Neural cell (in vitro differentiated cells): ENCODE measurements around the gene SCAI. TPM values are rescaled to one million over a fixed set of nuclear protein-coding genes. Genes with fewer than 3 reads are reported as not detected.
"Not testable (repeated sequence)": the region's sequence is repeated elsewhere in the genome, so short reads cannot be mapped to it uniquely, and the experiment has no call there.

ENCODE experiments used
- H2AFZ ChIP-seq: fragments of 200-600, 300-800 bp; sonication (generic), shearing (Covaris generic); 2 replicates; pipeline ENCODE4 v1.6.0; 2014; ENCODE audit warnings: low read depth, mild to moderate bottlenecking, antibody characterized with exemption, low read length, moderate library complexity
- H3F3A ChIP-seq: fragments of 200-600 bp; shearing (Covaris generic); 2 replicates; pipeline ENCODE4 v1.6.1; 2016; ENCODE audit warnings: mild to moderate bottlenecking, moderate library complexity, mixed read lengths, antibody characterized with exemption, low read length; ENCODE audit not compliant: insufficient read depth, poor library complexity, severe bottlenecking
- H3K27ac ChIP-seq: fragments of 200-600, 300-800 bp; sonication (generic), shearing (Covaris generic); 2 replicates; pipeline ENCODE4 v1.5.1; 2014; ENCODE audit warnings: mild to moderate bottlenecking, low read length, moderate library complexity
- H3K27me3 ChIP-seq: fragments of 300-800, 200-600 bp; sonication (generic), shearing (Covaris generic); 2 replicates; pipeline ENCODE4 v1.6.0; 2014; ENCODE audit warnings: mild to moderate bottlenecking, low read depth, low read length, moderate library complexity; ENCODE audit not compliant: insufficient read depth
- H3K36me3 ChIP-seq: fragments of 300-800, 200-600 bp; sonication (generic), shearing (Covaris generic); 2 replicates; pipeline ENCODE4 v1.5.1; 2014; ENCODE audit warnings: mild to moderate bottlenecking, antibody characterized with exemption, low read length, moderate library complexity; ENCODE audit not compliant: insufficient read depth
- H3K4me2 ChIP-seq: fragments of 300-800, 200-600 bp; sonication (generic), shearing (Covaris generic); 2 replicates; pipeline ENCODE4 v1.6.0; 2014; ENCODE audit warnings: mild to moderate bottlenecking, low read length
- H3K4me3 ChIP-seq: fragments of 300-800, 200-600 bp; sonication (generic), shearing (Covaris generic); 2 replicates; pipeline ENCODE4 v1.5.1; 2014; ENCODE audit warnings: mild to moderate bottlenecking, low read length, moderate library complexity
- H3K79me2 ChIP-seq: fragments of 200-600 bp; shearing (Covaris generic); replicated peaks from 2 replicates; pipeline ENCODE4 v1.6.0; 2014; ENCODE audit warnings: mild to moderate bottlenecking, low read length, moderate library complexity; ENCODE audit not compliant: insufficient read depth
- H3K9ac ChIP-seq: fragments of 300-800, 200-600 bp; sonication (generic), shearing (Covaris generic); 2 replicates; pipeline ENCODE4 v1.6.1; 2016; ENCODE audit warnings: mild to moderate bottlenecking, low read length, mixed read lengths
- H3K9me2 ChIP-seq: fragments of 200-600 bp; shearing (Covaris generic); 2 replicates; pipeline ENCODE4 v1.6.1; 2016; ENCODE audit warnings: mild to moderate bottlenecking, low read length, mixed read lengths; ENCODE audit not compliant: insufficient read depth
- H3K9me3 ChIP-seq: fragments of 200-600, 300-800 bp; sonication (generic), shearing (Covaris generic); 2 replicates; pipeline ENCODE4 v1.6.1; 2016; ENCODE audit warnings: mild to moderate bottlenecking, mixed run types, low read length, moderate library complexity, mixed read lengths
- H4K20me1 ChIP-seq: fragments of 200-600 bp; shearing (Covaris generic); 2 replicates; pipeline ENCODE4 v1.6.1; 2016; ENCODE audit warnings: mild to moderate bottlenecking, mixed run types; ENCODE audit not compliant: insufficient read depth
- EP300 ChIP-seq: fragments of 450-650 bp; conservative IDR thresholded peaks from 2 replicates; pipeline ENCODE4 v1.6.1; 2014; ENCODE audit warnings: antibody characterized with exemption, mild to moderate bottlenecking, moderate library complexity; ENCODE audit not compliant: poor library complexity, severe bottlenecking
- EZH2 ChIP-seq: fragments of 200-600, 300-800 bp; shearing (Covaris generic), sonication (generic); IDR thresholded peaks from 2 replicates; pipeline ENCODE4 v1.6.1; 2014; ENCODE audit warnings: antibody characterized with exemption, low read length, borderline replicate concordance, mild to moderate bottlenecking; ENCODE audit not compliant: insufficient read depth, poor library complexity, severe bottlenecking
- MXI1 ChIP-seq: fragments of 450-650 bp; conservative IDR thresholded peaks from 2 replicates; pipeline ENCODE4 v1.6.1; 2014; ENCODE audit warnings: antibody characterized with exemption, mild to moderate bottlenecking; ENCODE audit not compliant: poor library complexity, severe bottlenecking
- POLR2AphosphoS5 ChIP-seq: IDR thresholded peaks from 2 replicates; pipeline ENCODE4 v1.6.1; 2012
- RAD21 ChIP-seq: fragments of 450-650 bp; conservative IDR thresholded peaks from 2 replicates; pipeline ENCODE4 v1.6.1; 2014; ENCODE audit warnings: antibody characterized with exemption, mild to moderate bottlenecking, moderate library complexity
- REST ChIP-seq: IDR thresholded peaks from 2 replicates; pipeline ENCODE4 v1.6.1; 2012; ENCODE audit warnings: borderline replicate concordance
- SMC3 ChIP-seq: fragments of 450-650 bp; conservative IDR thresholded peaks from 2 replicates; pipeline ENCODE4 v1.6.1; 2014; ENCODE audit warnings: antibody characterized with exemption, mild to moderate bottlenecking, moderate library complexity; ENCODE audit not compliant: poor library complexity
- TAF1 ChIP-seq: IDR thresholded peaks from 2 replicates; pipeline ENCODE4 v1.6.1; 2012; ENCODE audit warnings: low read depth
- polyA plus RNA-seq: library from polyadenylated mRNA; depleted of rRNA; stranded (reverse); fragments of >200 nt; gene quantifications from 2 replicates; pipeline ENCODE4 v1.2.3, GENCODE V29; 2014
- TF ChIP-seq, protein P1 (sequence below): fragments of 450-650 bp; IDR thresholded peaks from 2 replicates; pipeline ENCODE4 v1.5.1; 2014; ENCODE audit warnings: antibody characterized with exemption, mild to moderate bottlenecking, moderate library complexity; ENCODE audit not compliant: poor library complexity, severe bottlenecking

SCAI gene
- polyA plus RNA-seq, 1 donor from 2014 or later = 43.2 TPM

GRCh38 chr9:124932333-124932732 is 211.0 kb downstream of the SCAI start:
- H3K9ac ChIP-seq = no peak overlapping the region
- no peaks in the 10 kb centered on the region for H4K20me1 ChIP-seq
- no peaks in the 10 kb centered on the region for H3K27me3 ChIP-seq
- no peaks in the 10 kb centered on the region for H3K9me2 ChIP-seq
- H3K27ac ChIP-seq = no peak overlapping the region
- peaks cover 9% of the 10 kb centered on the region for H3K36me3 ChIP-seq
- no peak overlapping the region for H3K4me2 ChIP-seq
- no peaks in the 10 kb centered on the region for H3K79me2 ChIP-seq
- H3F3A ChIP-seq = no peaks in the 10 kb centered on the region
- H2AFZ ChIP-seq = no peak overlapping the region
- H3K4me3 ChIP-seq = no peak overlapping the region
- TF ChIP-seq EZH2 (no peak), RAD21 (no peak)
- no peaks in the 10 kb centered on the region for H3K9me3 ChIP-seq

- Histone ChIP-seq H3K9me2 (no peaks in the 10 kb centered on the region), H3K4me3 (no peak overlapping the region), H3F3A (no peaks in the 10 kb centered on the region), H3K4me2 (no peak overlapping the region), H4K20me1 (no peaks in the 10 kb centered on the region), H3K36me3 (no peaks in the 10 kb centered on the region), H2AFZ (no peak overlapping the region), H3K79me2 (no peaks in the 10 kb centered on the region), H3K27ac (no peak overlapping the region), H3K27me3 (no peaks in the 10 kb centered on the region), H3K9ac (no peak overlapping the region), H3K9me3 (no peaks in the 10 kb centered on the region)
- TF ChIP-seq POLR2AphosphoS5 (no peak), SMC3 (no peak), MXI1 (no peak), EP300 (no peak), EZH2 (no peak), TAF1 (no peak), REST (no peak), RAD21 (no peak)
- TF ChIP-seq, protein P1, sequence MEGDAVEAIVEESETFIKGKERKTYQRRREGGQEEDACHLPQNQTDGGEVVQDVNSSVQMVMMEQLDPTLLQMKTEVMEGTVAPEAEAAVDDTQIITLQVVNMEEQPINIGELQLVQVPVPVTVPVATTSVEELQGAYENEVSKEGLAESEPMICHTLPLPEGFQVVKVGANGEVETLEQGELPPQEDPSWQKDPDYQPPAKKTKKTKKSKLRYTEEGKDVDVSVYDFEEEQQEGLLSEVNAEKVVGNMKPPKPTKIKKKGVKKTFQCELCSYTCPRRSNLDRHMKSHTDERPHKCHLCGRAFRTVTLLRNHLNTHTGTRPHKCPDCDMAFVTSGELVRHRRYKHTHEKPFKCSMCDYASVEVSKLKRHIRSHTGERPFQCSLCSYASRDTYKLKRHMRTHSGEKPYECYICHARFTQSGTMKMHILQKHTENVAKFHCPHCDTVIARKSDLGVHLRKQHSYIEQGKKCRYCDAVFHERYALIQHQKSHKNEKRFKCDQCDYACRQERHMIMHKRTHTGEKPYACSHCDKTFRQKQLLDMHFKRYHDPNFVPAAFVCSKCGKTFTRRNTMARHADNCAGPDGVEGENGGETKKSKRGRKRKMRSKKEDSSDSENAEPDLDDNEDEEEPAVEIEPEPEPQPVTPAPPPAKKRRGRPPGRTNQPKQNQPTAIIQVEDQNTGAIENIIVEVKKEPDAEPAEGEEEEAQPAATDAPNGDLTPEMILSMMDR = no peak
Measured at GRCh38 chr9:124929464-124929863, 213.9 kb downstream of the SCAI start.

DNA sequence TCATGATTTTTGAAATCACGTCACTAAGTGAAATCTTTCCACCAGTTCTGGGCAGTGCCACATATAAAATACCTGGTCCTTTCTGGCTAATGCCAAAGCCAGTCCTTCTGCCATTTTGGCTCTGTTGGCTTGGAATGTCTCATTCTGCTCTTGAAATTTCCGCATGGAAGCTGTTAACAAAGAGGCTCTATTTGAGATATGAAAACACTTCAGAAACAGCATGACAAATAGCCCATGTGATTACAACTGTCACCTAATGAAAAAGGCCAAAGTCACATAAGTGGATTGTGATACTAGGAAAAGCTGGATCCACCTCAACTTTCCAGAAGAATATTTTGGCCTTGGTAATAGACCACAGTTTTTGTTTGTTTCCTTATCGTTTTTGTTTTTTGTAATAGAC is 215.2 kb downstream of the SCAI start:
- H2AFZ ChIP-seq = no peak overlapping the region
- H3F3A ChIP-seq = no peaks in the 10 kb centered on the region
- H3K9me3 ChIP-seq = no peaks in the 10 kb centered on the region
- TF ChIP-seq POLR2AphosphoS5 (no peak), EP300 (no peak)
- H3K36me3 ChIP-seq = no peaks in the 10 kb centered on the region
- no peaks in the 10 kb centered on the region for H3K9me2 ChIP-seq
- H3K4me3 ChIP-seq = no peak overlapping the region
- H3K27me3 ChIP-seq = no peaks in the 10 kb centered on the region
- H3K79me2 ChIP-seq = no peaks in the 10 kb centered on the region
- H3K4me2 ChIP-seq = no peak overlapping the region
- H3K9ac ChIP-seq = no peak overlapping the region
- H4K20me1 ChIP-seq = no peaks in the 10 kb centered on the region
- H3K27ac ChIP-seq = no peak overlapping the region

GRCh38 chr9:124920394-124920793 is 222.9 kb downstream of the SCAI start:
- H3K4me2 ChIP-seq, H3K27me3 ChIP-seq, H3K9ac ChIP-seq, H3F3A ChIP-seq, H3K27ac ChIP-seq, H4K20me1 ChIP-seq, H3K9me3 ChIP-seq, H3K4me3 ChIP-seq, H3K79me2 ChIP-seq, H3K9me2 ChIP-seq, H2AFZ ChIP-seq, H3K36me3 ChIP-seq: not testable (repeated sequence)
